NB4 (cell line): ENCODE data around the gene DDX3X.
A peak's percentile ranks its signal among the peaks of the same experiment; 100 is the strongest.

Experiments
- DNase-seq: peaks from one replicate; pipeline ENCODE4 v3.0.0; 2010; ENCODE audit warnings: low read depth
- H3K4me3 ChIP-seq: one replicate; pipeline ENCODE4 v1.5.1; 2011; ENCODE audit warnings: mild to moderate bottlenecking, low read depth, low read length, moderate library complexity
- CTCF ChIP-seq: IDR thresholded peaks from one replicate; pipeline ENCODE4 v1.5.1; 2012; ENCODE audit warnings: low read depth, low read length
- MAX ChIP-seq: IDR thresholded peaks from 2 replicates; pipeline ENCODE4 v1.6.1; 2011; ENCODE audit warnings: low read depth, low read length
- MYC ChIP-seq: IDR thresholded peaks from 2 replicates; pipeline ENCODE4 v1.6.1; 2011; ENCODE audit warnings: low read depth, low read length
- POLR2A ChIP-seq: IDR thresholded peaks from 2 replicates; pipeline ENCODE4 v1.6.1; 2011; ENCODE audit warnings: mild to moderate bottlenecking; ENCODE audit not compliant: insufficient read length; ENCODE audit errors: extremely low read depth

DDX3X gene

DNA sequence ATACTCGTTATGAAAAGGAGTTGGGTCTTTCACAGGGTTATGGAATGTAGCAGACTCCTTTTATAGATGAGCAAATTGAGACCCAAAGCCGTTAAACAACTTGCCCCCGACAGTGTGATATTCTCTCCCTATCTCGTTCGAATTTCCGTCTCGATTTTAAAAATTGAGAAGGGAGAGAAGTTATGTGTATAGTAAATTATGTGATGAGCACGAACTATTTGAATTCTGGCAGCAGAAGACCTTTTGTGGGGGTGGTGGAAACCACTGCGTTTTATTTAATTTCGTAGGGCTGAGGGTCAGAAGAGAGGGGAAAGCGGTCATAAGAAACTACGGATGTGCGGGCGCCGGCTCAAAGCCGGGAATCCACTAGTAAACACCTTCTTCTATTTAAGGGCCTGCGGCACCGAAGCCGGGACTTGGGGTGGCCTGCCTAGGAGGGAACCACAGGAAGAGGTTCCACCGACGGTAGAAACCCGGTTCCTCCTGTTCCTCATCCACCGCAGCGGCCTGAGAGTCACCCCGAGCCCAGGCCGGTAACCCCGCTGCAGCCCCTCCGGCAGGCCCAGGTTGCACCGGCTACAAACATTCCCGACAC is 1.5 kb upstream of the DDX3X start:
- TF ChIP-seq MYC (no peak), MAX (no peak), CTCF (no peak), POLR2A (no peak)
- peak; percentile 67 for DNase-seq
- peak overlapping the region; percentile 77 for H3K4me3 ChIP-seq

DNA sequence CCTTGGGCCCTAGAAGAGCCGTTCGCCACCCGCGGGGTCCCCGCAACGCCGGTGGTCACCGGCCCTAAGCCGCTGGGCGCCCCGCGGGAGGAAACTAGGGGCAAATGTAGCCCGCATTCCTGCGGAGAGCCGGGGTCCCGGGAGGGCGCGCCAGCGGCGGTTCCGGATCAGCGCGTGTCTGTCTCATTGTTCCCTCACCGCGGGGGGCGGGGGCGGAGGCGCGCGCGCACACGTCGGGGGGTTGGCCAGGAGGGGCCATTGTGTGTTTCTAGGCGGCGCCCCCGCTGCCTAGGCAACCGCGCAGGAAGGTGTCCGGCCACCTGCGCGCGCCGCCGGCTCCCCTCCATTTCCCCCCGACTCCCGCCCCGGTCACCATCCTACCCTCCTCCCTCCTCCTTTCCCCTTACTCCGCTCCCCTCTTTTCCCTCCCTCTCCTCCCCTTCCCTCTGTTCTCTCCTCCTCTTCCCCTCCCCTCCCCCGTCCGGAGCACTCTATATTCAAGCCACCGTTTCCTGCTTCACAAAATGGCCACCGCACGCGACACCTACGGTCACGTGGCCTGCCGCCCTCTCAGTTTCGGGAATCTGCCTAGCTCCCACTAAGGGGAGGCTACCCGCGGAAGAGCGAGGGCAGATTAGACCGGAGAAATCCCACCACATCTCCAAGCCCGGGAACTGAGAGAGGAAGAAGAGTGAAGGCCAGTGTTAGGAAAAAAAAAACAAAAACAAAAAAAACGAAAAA is 789 bp upstream of the DDX3X start:
- TF ChIP-seq POLR2A (peak; percentile 78), CTCF (no peak), MAX (peak; percentile 96), MYC (peak; percentile 98)
- peak overlapping the region; percentile 90 for H3K4me3 ChIP-seq
- peak; percentile 93 for DNase-seq

DNA sequence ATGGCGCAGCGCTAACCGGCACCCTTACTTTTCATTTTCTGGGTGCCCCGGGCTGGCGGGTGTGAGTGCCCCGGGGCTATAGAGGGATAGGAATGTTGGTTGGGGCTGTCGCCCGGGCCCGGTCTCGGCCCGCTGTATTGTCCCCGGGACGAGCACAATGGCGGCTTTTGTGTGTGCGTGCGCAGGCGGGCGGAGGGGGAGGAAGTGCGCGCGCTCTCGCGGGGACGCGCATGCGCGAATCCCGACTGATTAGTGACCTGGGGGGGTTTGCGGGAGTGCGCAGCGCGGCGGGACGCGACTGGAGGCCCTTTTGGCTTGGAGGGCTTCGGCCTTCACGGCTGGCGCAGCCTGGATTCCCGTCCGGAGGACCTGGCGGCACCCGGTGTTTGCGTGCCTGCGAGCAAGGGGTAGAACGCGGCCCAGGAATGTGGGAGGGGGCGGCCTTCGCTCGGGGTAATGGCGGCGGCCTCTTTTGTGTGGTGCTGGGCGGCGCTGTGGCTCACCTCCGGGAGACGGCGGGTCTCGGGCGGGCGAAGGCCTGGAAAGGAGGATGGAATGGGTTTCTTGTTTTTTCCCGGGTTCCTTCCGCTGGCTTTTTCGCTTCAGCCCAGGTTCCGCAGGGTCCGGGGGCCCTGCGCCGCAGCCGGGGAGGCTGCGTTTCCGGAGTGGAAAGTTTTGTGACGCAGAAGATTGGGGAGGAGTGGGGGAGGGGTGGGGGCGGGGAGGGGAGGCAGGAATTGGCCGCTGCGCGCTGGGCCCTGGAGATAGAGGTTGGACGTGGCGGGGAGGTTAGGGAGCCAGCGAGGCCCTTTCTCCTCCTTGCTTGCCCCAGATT is 618 bp downstream of the DDX3X start:
- peak overlapping the region; percentile 90 for H3K4me3 ChIP-seq
- no peak for TF ChIP-seq POLR2A
- no peak for TF ChIP-seq CTCF
- no peak; the same call in 1 of the 2 replicates for TF ChIP-seq MAX
- no peak for TF ChIP-seq MYC
- DNase-seq = peak; percentile 78

DNA sequence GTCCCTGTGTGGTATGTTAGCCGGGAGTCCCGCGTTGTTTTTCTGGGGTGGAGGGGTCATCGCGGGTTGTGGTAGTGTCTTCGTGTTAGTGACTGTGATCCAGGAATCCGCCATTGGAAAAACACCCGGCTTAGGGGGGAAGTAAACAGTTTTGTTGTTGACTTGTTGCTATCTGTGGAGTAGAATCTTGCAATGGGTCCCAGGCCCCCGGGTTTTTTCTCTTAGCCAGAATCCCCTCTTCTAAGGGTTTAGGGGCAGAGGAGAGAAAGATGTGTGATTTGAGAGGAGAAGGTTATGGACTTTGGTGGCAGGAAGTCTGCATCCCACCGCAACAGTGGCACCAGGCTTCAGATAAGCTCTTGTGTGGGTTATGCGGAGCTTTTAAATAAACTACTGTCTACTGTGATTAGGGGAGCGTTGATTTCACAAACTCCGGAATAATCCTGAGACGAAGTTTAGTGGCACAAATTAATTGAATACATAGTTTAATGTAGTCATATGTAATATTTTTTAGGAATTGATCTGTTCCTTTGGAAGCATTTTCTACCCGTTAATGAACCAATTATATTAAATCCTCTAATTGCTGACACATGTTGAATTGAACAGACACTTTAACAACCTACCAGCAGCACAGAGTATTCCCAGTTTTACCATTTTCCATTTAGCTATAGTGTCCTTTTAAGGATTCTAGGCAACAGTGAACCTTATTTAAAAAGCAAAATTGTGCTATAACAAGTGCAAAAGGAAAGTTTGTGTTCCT is 1.4 kb downstream of the DDX3X start:
- peak overlapping the region; percentile 90 for H3K4me3 ChIP-seq
- TF ChIP-seq POLR2A (no peak), CTCF (no peak), MYC (no peak), MAX (no peak)
- DNase-seq = peak; percentile 45

GRCh38 chrX:41335958-41336331 is 2.0 kb downstream of the DDX3X start:
- DNase-seq = no peak
- TF ChIP-seq MYC (no peak), POLR2A (no peak), MAX (no peak), CTCF (no peak)
- peak overlapping the region; percentile 90 for H3K4me3 ChIP-seq
